ENCODE data around the gene MPST. TPM values are rescaled to one million over a fixed set of nuclear protein-coding genes. Genes with fewer than 3 reads are reported as not detected.

The MPST gene
- total RNA-seq, 1 donor, result 48.9 TPM

GRCh38 chr22:37001826-37002225 lies 17.7 kb upstream of the MPST start:
- no peak for DNase-seq (ENCODE audit: low read depth)
- H3K4me3 ChIP-seq (ENCODE audit: low read depth, low read length), result no peak overlapping the region
- no peak for TF ChIP-seq CTCF (IDR thresholded peaks at IDR 0.05; ENCODE audit: insufficient read depth, low read length)

- no peak overlapping the region for H3K4me3 ChIP-seq (ENCODE audit: low read depth, low read length)
- TF ChIP-seq CTCF (IDR thresholded peaks at IDR 0.05; ENCODE audit: insufficient read depth, low read length), result no peak
- DNase-seq (ENCODE audit: low read depth), result no peak
Observed at GRCh38 chr22:37002633-37003032, 16.9 kb upstream of the MPST start.

- no peak for DNase-seq (ENCODE audit: low read depth)
- TF ChIP-seq CTCF (IDR thresholded peaks at IDR 0.05; ENCODE audit: insufficient read depth, low read length), result no peak
Observed at GRCh38 chr22:37007651-37008050, 11.9 kb upstream of the MPST start.

GRCh38 chr22:37008365-37008764 lies 11.2 kb upstream of the MPST start:
- DNase-seq (ENCODE audit: low read depth), result no peak
- no peak overlapping the region for H3K4me3 ChIP-seq (ENCODE audit: low read depth, low read length)
- TF ChIP-seq CTCF (IDR thresholded peaks at IDR 0.05; ENCODE audit: insufficient read depth, low read length), result no peak

More at GRCh38 chr22:37007651-37008050, 11.9 kb upstream of the MPST start:
- H3K4me3 ChIP-seq (ENCODE audit: low read depth, low read length), result no peak overlapping the region

GRCh38 chr22:37009490-37009889 lies 10.1 kb upstream of the MPST start:
- H3K4me3 ChIP-seq (ENCODE audit: low read depth, low read length), result no peak overlapping the region
- no peak for TF ChIP-seq CTCF (IDR thresholded peaks at IDR 0.05; ENCODE audit: insufficient read depth, low read length)
- no peak for DNase-seq (ENCODE audit: low read depth)

GRCh38 chr22:37010174-37010573 lies 9.4 kb upstream of the MPST start:
- TF ChIP-seq CTCF (IDR thresholded peaks at IDR 0.05; ENCODE audit: insufficient read depth, low read length), result no peak
- DNase-seq (ENCODE audit: low read depth), result no peak
- H3K4me3 ChIP-seq (ENCODE audit: low read depth, low read length), result no peak overlapping the region

GRCh38 chr22:37010976-37011375 lies 8.6 kb upstream of the MPST start:
- no peak for TF ChIP-seq CTCF (IDR thresholded peaks at IDR 0.05; ENCODE audit: insufficient read depth, low read length)
- no peak overlapping the region for H3K4me3 ChIP-seq (ENCODE audit: low read depth, low read length)
- DNase-seq (ENCODE audit: low read depth), result no peak
